ENCODE results near the gene GJC1. TPM values are rescaled to one million over a fixed set of nuclear protein-coding genes. Genes with fewer than 3 reads are reported as not detected.

The GJC1 gene
- total RNA-seq, 1 experiment from 2014 or later, result 119 TPM

- no peaks in the 10 kb centered on the region for H3K79me1 ChIP-seq (ENCODE audit: insufficient read depth, low read depth, low read length, poor library complexity, severe bottlenecking)
- no peak overlapping the region for H2BK5ac ChIP-seq (ENCODE audit: insufficient read length, low read length)
- H2BK20ac ChIP-seq (ENCODE audit: low read depth, low read length, poor library complexity, severe bottlenecking), result no peak overlapping the region
- Mint-ChIP-seq H3K4me1 (peaks cover 12 to 23% of the 10 kb centered on the region in 2 experiments), H3K36me3 (ENCODE audit: insufficient read depth in 1 of 3, low read depth in 3 of 3) (no peaks in the 10 kb centered on the region), H3K27ac (no peak overlapping the region), H3K4me3 (no peak overlapping the region), H3K27me3 (ENCODE audit: low read depth) (no peaks in the 10 kb centered on the region; the same call in 1 of the 2 replicates), H3K9me3 (no peaks in the 10 kb centered on the region)
- no peak overlapping the region for H4K91ac ChIP-seq (ENCODE audit: insufficient read length, low read depth, low read length)
- H2BK15ac ChIP-seq (ENCODE audit: low read depth, low read length), result no peak overlapping the region
- no peak overlapping the region for H3K27ac ChIP-seq (ENCODE audit: insufficient read length, low read depth, low read length)
- WGBS (ENCODE audit: extremely low coverage, insufficient read length, low lambda C conversion rate), result no CpG with 5 or more reads among the region's 16 CpGs
- no peak overlapping the region for H2BK12ac ChIP-seq (ENCODE audit: insufficient read length, low read depth, low read length)
- H3K27me3 ChIP-seq (ENCODE audit: insufficient read depth, low read length), result no peaks in the 10 kb centered on the region
- H3K9me3 ChIP-seq (ENCODE audit: control insufficient read depth, low read depth, low read length), result no peaks in the 10 kb centered on the region
- H3K9ac ChIP-seq (ENCODE audit: extremely low read depth, insufficient read length, low read length), result no peak overlapping the region
- H3K23me2 ChIP-seq (ENCODE audit: insufficient read length, low read depth, low read length, poor library complexity, severe bottlenecking), result no peaks in the 10 kb centered on the region
- H4K20me1 ChIP-seq (ENCODE audit: control insufficient read depth, insufficient read depth, insufficient read length), result no peaks in the 10 kb centered on the region
- no peak overlapping the region for H3K56ac ChIP-seq (ENCODE audit: insufficient read length, low read depth, low read length)
- no peaks in the 10 kb centered on the region for H3K79me2 ChIP-seq (ENCODE audit: insufficient read depth, low read length)
- no peak overlapping the region for H3K23ac ChIP-seq (ENCODE audit: insufficient read length, low read depth, low read length)
- H4K8ac ChIP-seq (replicated peaks; ENCODE audit: insufficient read length, low read depth, low read length), result no peak overlapping the region
- no peak overlapping the region for H3K4ac ChIP-seq (ENCODE audit: low read depth, low read length)
- no peak overlapping the region for H3K18ac ChIP-seq (ENCODE audit: insufficient read length, low read depth, low read length)
- no peak overlapping the region for H2AFZ ChIP-seq (ENCODE audit: low read length)
- no peak overlapping the region for H4K5ac ChIP-seq (ENCODE audit: insufficient read length, low read depth, low read length)
- no peak overlapping the region for H3T11ph ChIP-seq (ENCODE audit: low read length)
- H3K4me1 ChIP-seq (ENCODE audit: insufficient read depth, low read length), result peaks cover 2% of the 10 kb centered on the region; the same call in 1 of the 2 replicates
- peak; percentile 34 for DNase-seq
- no peak overlapping the region for H3K4me2 ChIP-seq (ENCODE audit: insufficient read depth, insufficient read length, low read length)
- H2AK5ac ChIP-seq (ENCODE audit: insufficient read length, low read length), result no peak overlapping the region
- H3K14ac ChIP-seq (ENCODE audit: insufficient read depth, low read length), result no peak overlapping the region
- no peak for TF ChIP-seq CTCF (conservative IDR thresholded peaks at IDR 0.05)
- H2BK120ac ChIP-seq (ENCODE audit: low read depth, low read length, poor library complexity, severe bottlenecking), result no peak overlapping the region
These were observed 43.5 kb downstream of the GJC1 start for GRCh38 chr17:44786551-44787081.
